GM03348 (cell line): ENCODE data around the gene ALG13.
"Not testable (repeated sequence)": the region's sequence is repeated elsewhere in the genome, so short reads cannot be mapped to it uniquely, and the experiment has no call there.

Experiments
- DNase-seq: peaks from one replicate; pipeline ENCODE4 v3.0.0; 2012; ENCODE audit warnings: low spot score

ALG13 gene

GRCh38 chrX:111759686-111760085, 78.7 kb downstream of the ALG13 start:
- no peak for DNase-seq

GRCh38 chrX:111761578-111762135, 80.7 kb downstream of the ALG13 start:
- DNase-seq = no peak

- DNase-seq = no peak
Measured at GRCh38 chrX:111778591-111778990, 97.6 kb downstream of the ALG13 start.

- DNase-seq = no peak
Measured at GRCh38 chrX:111779582-111779981, 98.6 kb downstream of the ALG13 start.

- DNase-seq = no peak
Measured at GRCh38 chrX:111784667-111785066, 103.7 kb downstream of the ALG13 start.

- DNase-seq = not testable (repeated sequence)
Measured at GRCh38 chrX:111790054-111790453, 109.1 kb downstream of the ALG13 start.
